HepG2 (cell line): ENCODE results near the gene CNNM1. TPM values are rescaled to one million over a fixed set of nuclear protein-coding genes. Genes with fewer than 3 reads are reported as not detected.
A peak's percentile ranks its signal among the peaks of the same experiment; 100 is the strongest.

Experiments
- ATAC-seq: fragments of 200-7000 bp; cut with Tn5 transposase; 3 replicates; pipeline ENCODE4 v1.9.1; 2020; ENCODE audit warnings: mild to moderate bottlenecking, moderate library complexity
- BruUV-seq: library from RNA; stranded (reverse); fragments of 400-500 nt; replicated peaks from 2 replicates; lab custom pipeline; 2021; lab: Mats Ljungman, UMichigan
- CTCF ChIA-PET: fragments of 300-600 bp; formaldehyde crosslinking; extraction: SDS; loops from one replicate; lab custom pipeline; 2021; ENCODE audit warnings: low total read pairs, inconsistent platforms, low intra/inter-chr PET ratio; lab: Yijun Ruan, JAX
- POLR2A ChIA-PET: fragments of 350-600 bp; sonication (Branson Sonifier 250); formaldehyde crosslinking; loops from one replicate; lab custom pipeline; 2020; ENCODE audit warnings: antibody characterized with exemption, inconsistent platforms; lab: Yijun Ruan, JAX
- DNase-seq: peaks from one replicate; pipeline ENCODE4 v3.0.0-alpha.2; 2015; ENCODE audit warnings: low spot score
- FAIRE-seq: peaks from 3 replicates; lab custom pipeline; 2011; peaks lifted over from hg19 to GRCh38; lab: Jason Lieb, UNC
- H2AFZ ChIP-seq: one replicate; pipeline ENCODE4 v1.6.1; 2011; ENCODE audit warnings: low read length, inconsistent platforms
- H3K27ac ChIP-seq: fragments of 300-600 bp; 3 replicates; pipeline ENCODE4 v1.8.0; 2011; ENCODE audit warnings: mixed run types, mild to moderate bottlenecking, mixed read lengths, low read length, inconsistent platforms; ENCODE audit not compliant: insufficient read depth; ENCODE audit errors: extremely low read length
- H3K27me3 ChIP-seq, 2 experiments: fragments of 200-600 bp in 1 of 2; 2 replicates in 1 of 2; 3 replicates in 1 of 2; pipeline versions ENCODE4 v1.6.0 to v1.8.0; 2011; ENCODE audit warnings: low read length in 2 of 2, mild to moderate bottlenecking in 2 of 2, moderate library complexity in 2 of 2, inconsistent platforms in 1 of 2; ENCODE audit not compliant: insufficient read depth in 2 of 2, control insufficient read depth in 1 of 2
- H3K36me3 ChIP-seq, 2 experiments: fragments of 200-600 bp in 1 of 2; replicated peaks in 1 of 2; 2 replicates in 1 of 2; 3 replicates in 1 of 2; pipeline versions ENCODE4 v1.5.1 to v1.8.0; 2011; ENCODE audit warnings: low read length in 2 of 2, inconsistent platforms in 1 of 2; ENCODE audit not compliant: insufficient read depth in 2 of 2, control insufficient read depth in 1 of 2
- H3K4me1 ChIP-seq: 2 replicates; pipeline ENCODE4 v1.5.1; 2012; ENCODE audit warnings: low read length, inconsistent platforms; ENCODE audit not compliant: insufficient read depth
- H3K4me2 ChIP-seq: 2 replicates; pipeline ENCODE4 v1.6.0; 2011; ENCODE audit warnings: low read depth, low read length, inconsistent platforms
- H3K4me3 ChIP-seq, 3 experiments: fragments of 200-600 bp in 1 of 3; sonication (generic), shearing (Covaris generic) in 1 of 3; replicated peaks in 1 of 3; 2 replicates each; pipeline ENCODE4 v1.5.1; 2011 to 2016; ENCODE audit warnings: low read length in 3 of 3, inconsistent platforms in 2 of 3, low read depth in 2 of 3, mild to moderate bottlenecking in 2 of 3, control low read depth in 1 of 3, mixed read lengths in 1 of 3; ENCODE audit not compliant: insufficient read depth in 1 of 3
- H3K79me2 ChIP-seq: one replicate; pipeline ENCODE4 v1.6.1; 2011; ENCODE audit warnings: low read length, inconsistent platforms; ENCODE audit not compliant: insufficient read depth
- H3K9ac ChIP-seq: 2 replicates; pipeline ENCODE4 v1.6.0; 2011; ENCODE audit warnings: mild to moderate bottlenecking, low read depth, low read length, inconsistent platforms; ENCODE audit not compliant: insufficient read depth
- H3K9me3 ChIP-seq: 2 replicates; pipeline ENCODE4 v1.5.1; 2012; ENCODE audit warnings: mild to moderate bottlenecking, low read length
- H4K20me1 ChIP-seq: 2 replicates; pipeline ENCODE4 v1.6.0; 2011; ENCODE audit warnings: inconsistent platforms, mild to moderate bottlenecking, low read length, moderate library complexity; ENCODE audit not compliant: insufficient read depth
- CHCHD3 ChIP-seq: sonication (generic); formaldehyde crosslinking; IDR thresholded peaks from 2 replicates; pipeline ENCODE4 v1.8.0; 2022; ENCODE audit warnings: mild to moderate bottlenecking, missing genetic modification reagents, moderate library complexity
- TP53 ChIP-seq: sonication (generic); formaldehyde crosslinking; conservative IDR thresholded peaks from 2 replicates; pipeline ENCODE4 v1.4.0; 2020; ENCODE audit warnings: missing genetic modification reagents
- ZNF160 ChIP-seq: sonication (generic); formaldehyde crosslinking; IDR thresholded peaks from 2 replicates; pipeline ENCODE4 v1.8.0; 2022; ENCODE audit warnings: mild to moderate bottlenecking, inconsistent platforms, missing genetic modification reagents
- WGBS: methylation state at CpG from one replicate; pipeline ENCODE4 v1.1.6; 2017; ENCODE audit warnings: low lambda C conversion rate; 5-methylcytosine and 5-hydroxymethylcytosine counted together
- in situ Hi-C: cut with HindIII; loops from 2 replicates; pipeline ENCODE4 v1.10.0; 2017; ENCODE audit warnings: low pct_unique_long_range_greater_than_20kb; ENCODE audit not compliant: extremely low pct_ligation_motif_present
- intact Hi-C: fragments of 100-400 bp; cut with micrococcal nuclease; formaldehyde crosslinking; loops from one replicate; pipeline ENCODE4 v1.10.0; 2022; ENCODE audit not compliant: unreplicated experiment
- polyA plus RNA-seq, 8 experiments: library from polyadenylated mRNA; depleted of rRNA in 3 of 8; stranded (reverse) in 7 of 8; unstranded in 1 of 8; fragments of >200 nt; fragmentation: Illumina TruSeq in 4 of 8; extraction: Trizol in 4 of 8; gene quantifications; 2 replicates each; pipeline versions ENCODE4 v1.2.1 to v1.2.3, GENCODE V29; 2011 to 2016; ENCODE audit warnings: low read depth in 4 of 8, missing spikeins in 1 of 8, mixed read lengths in 1 of 8; ENCODE audit not compliant: insufficient read depth in 1 of 8
- total RNA-seq, 5 experiments: library from RNA; depleted of rRNA; stranded (reverse); fragments of >200 nt; fragmentation: Illumina TruSeq; extraction: Trizol; gene quantifications; 2 replicates each; pipeline ENCODE4 v1.2.3, GENCODE V29; 2016; ENCODE audit warnings: low read depth in 1 of 5
- TF ChIP-seq, protein P1 (sequence below): sonication (generic); formaldehyde crosslinking; IDR thresholded peaks from 2 replicates; pipeline ENCODE4 v1.5.1; 2020; ENCODE audit warnings: mild to moderate bottlenecking, missing genetic modification reagents, moderate library complexity
- TF ChIP-seq, protein P2 (sequence below): sonication (generic); formaldehyde crosslinking; IDR thresholded peaks from 2 replicates; pipeline ENCODE4 v1.4.0; 2020; ENCODE audit warnings: missing genetic modification reagents, low read depth, mild to moderate bottlenecking, borderline replicate concordance
- TF ChIP-seq, protein P3 (sequence below), 2 experiments: fragments of 450-650 bp in 1 of 2; sonication (generic) in 1 of 2; formaldehyde crosslinking in 1 of 2; IDR thresholded peaks; 2 replicates each; pipeline versions ENCODE4 v1.6.1 to v1.8.0; 2016 to 2022; ENCODE audit warnings: antibody characterized with exemption in 1 of 2, mild to moderate bottlenecking in 1 of 2, missing genetic modification reagents in 1 of 2

The CNNM1 gene
- total and polyA plus RNA-seq, 2 of the 13 experiments (the other 11 are each of a cell fraction or from before 2014, with no cell fraction given): 4.3 to 9.6 TPM

DNA sequence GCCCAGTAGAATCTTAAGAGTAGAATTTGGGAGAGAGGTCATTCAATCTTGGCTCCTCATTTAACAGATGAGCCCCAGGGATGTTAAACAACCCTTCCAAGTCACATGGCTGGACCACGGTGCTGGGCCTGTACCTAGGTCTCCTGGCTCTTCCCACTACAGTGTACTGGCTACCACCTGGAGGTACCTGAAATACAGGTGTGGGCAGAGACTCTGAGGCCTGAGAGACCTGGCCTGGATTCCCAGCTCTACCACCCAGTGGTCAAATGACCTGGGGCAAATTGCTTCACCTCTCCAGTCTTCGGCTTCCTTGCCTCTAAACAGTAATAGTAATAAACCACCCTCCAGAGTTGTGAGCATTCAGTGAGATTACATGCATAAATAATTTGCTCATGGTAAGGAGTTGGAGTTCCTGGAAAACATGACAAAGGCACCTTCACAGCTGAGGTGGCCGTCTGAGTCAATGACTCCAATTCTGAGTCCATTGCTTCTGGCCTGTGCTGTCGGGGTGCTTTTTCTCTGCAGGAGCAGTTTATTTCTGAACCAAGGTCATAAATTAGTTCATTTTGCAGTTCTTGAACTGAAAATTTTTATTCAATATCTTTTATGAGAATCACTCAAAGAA is 98.5 kb downstream of the CNNM1 start:
- peak overlapping the region in 1 of 3 experiments; percentile 87; a peak in 4 of 6 replicates for H3K4me3 ChIP-seq
- H3K9me3 ChIP-seq: no peaks in the 10 kb centered on the region
- H3K4me2 ChIP-seq: peak overlapping the region; percentile 90
- ChIA-PET POLR2A (no interaction called here), CTCF (no interaction called here)
- 90% methylated on average over 4 of the region's 4 CpGs for WGBS
- intact Hi-C loops (no loop called here), in situ Hi-C loops (no loop called here)
- no TSS peak for BruUV-seq
- H3K27me3 ChIP-seq: no peaks in the 10 kb centered on the region; a peak in 1 of 5 replicates
- ATAC-seq (no peak), FAIRE-seq (no peak), DNase-seq (no peak)
- H3K27ac ChIP-seq: no peak overlapping the region
- H2AFZ ChIP-seq: no peak overlapping the region
- no peaks in the 10 kb centered on the region for H4K20me1 ChIP-seq
- H3K4me1 ChIP-seq: peaks cover 57% of the 10 kb centered on the region
- H3K9ac ChIP-seq: peak overlapping the region; percentile 24; the same call in 1 of the 2 replicates
- peaks cover 69% of the 10 kb centered on the region for H3K79me2 ChIP-seq
- peaks cover 8 to 38% of the 10 kb centered on the region in 2 experiments for H3K36me3 ChIP-seq
- TF ChIP-seq, protein P1, sequence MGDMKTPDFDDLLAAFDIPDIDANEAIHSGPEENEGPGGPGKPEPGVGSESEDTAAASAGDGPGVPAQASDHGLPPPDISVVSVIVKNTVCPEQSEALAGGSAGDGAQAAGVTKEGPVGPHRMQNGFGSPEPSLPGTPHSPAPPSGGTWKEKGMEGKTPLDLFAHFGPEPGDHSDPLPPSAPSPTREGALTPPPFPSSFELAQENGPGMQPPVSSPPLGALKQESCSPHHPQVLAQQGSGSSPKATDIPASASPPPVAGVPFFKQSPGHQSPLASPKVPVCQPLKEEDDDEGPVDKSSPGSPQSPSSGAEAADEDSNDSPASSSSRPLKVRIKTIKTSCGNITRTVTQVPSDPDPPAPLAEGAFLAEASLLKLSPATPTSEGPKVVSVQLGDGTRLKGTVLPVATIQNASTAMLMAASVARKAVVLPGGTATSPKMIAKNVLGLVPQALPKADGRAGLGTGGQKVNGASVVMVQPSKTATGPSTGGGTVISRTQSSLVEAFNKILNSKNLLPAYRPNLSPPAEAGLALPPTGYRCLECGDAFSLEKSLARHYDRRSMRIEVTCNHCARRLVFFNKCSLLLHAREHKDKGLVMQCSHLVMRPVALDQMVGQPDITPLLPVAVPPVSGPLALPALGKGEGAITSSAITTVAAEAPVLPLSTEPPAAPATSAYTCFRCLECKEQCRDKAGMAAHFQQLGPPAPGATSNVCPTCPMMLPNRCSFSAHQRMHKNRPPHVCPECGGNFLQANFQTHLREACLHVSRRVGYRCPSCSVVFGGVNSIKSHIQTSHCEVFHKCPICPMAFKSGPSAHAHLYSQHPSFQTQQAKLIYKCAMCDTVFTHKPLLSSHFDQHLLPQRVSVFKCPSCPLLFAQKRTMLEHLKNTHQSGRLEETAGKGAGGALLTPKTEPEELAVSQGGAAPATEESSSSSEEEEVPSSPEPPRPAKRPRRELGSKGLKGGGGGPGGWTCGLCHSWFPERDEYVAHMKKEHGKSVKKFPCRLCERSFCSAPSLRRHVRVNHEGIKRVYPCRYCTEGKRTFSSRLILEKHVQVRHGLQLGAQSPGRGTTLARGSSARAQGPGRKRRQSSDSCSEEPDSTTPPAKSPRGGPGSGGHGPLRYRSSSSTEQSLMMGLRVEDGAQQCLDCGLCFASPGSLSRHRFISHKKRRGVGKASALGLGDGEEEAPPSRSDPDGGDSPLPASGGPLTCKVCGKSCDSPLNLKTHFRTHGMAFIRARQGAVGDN (CRISPR knock-in tag): 0 out of 2 replicates have a peak, but pooled peaks have one; percentile 16
- TF ChIP-seq, protein P2, sequence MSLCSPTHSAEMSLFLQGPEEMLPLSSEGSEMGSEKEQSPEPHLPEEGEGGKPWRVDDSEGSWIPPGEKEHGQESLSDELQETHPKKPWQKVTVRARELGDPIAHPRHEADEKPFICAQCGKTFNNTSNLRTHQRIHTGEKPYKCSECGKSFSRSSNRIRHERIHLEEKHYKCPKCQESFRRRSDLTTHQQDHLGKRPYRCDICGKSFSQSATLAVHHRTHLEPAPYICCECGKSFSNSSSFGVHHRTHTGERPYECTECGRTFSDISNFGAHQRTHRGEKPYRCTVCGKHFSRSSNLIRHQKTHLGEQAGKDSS (CRISPR knock-in tag): no peak
- TF ChIP-seq, protein P3, sequence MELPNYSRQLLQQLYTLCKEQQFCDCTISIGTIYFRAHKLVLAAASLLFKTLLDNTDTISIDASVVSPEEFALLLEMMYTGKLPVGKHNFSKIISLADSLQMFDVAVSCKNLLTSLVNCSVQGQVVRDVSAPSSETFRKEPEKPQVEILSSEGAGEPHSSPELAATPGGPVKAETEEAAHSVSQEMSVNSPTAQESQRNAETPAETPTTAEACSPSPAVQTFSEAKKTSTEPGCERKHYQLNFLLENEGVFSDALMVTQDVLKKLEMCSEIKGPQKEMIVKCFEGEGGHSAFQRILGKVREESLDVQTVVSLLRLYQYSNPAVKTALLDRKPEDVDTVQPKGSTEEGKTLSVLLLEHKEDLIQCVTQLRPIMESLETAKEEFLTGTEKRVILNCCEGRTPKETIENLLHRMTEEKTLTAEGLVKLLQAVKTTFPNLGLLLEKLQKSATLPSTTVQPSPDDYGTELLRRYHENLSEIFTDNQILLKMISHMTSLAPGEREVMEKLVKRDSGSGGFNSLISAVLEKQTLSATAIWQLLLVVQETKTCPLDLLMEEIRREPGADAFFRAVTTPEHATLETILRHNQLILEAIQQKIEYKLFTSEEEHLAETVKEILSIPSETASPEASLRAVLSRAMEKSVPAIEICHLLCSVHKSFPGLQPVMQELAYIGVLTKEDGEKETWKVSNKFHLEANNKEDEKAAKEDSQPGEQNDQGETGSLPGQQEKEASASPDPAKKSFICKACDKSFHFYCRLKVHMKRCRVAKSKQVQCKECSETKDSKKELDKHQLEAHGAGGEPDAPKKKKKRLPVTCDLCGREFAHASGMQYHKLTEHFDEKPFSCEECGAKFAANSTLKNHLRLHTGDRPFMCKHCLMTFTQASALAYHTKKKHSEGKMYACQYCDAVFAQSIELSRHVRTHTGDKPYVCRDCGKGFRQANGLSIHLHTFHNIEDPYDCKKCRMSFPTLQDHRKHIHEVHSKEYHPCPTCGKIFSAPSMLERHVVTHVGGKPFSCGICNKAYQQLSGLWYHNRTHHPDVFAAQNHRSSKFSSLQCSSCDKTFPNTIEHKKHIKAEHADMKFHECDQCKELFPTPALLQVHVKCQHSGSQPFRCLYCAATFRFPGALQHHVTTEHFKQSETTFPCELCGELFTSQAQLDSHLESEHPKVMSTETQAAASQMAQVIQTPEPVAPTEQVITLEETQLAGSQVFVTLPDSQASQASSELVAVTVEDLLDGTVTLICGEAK (IDR thresholded peaks at IDR 0.05): no peak
- TF ChIP-seq, protein P3 (CRISPR knock-in tag; IDR thresholded peaks at IDR 0.05): 0 out of 2 replicates have a peak, but pooled peaks have one; percentile 22
- no peak for TF ChIP-seq CHCHD3 (CRISPR knock-in tag)
- TF ChIP-seq TP53 (CRISPR knock-in tag): no peak
- no peak for TF ChIP-seq ZNF160
